NK-92 (cell line): ENCODE results near the gene FAM171A2.

Experiments used
- DNase-seq: peaks from one replicate; lab custom pipeline; 2025; ENCODE audit not compliant: unreplicated experiment; lab: John Stamatoyannopoulos, UW

Gene FAM171A2

GRCh38 chr17:44361292-44362260, 2.1 kb downstream of the FAM171A2 start:
- DNase-seq: no peak

- no peak for DNase-seq
Observed at GRCh38 chr17:44360826-44361225, 2.8 kb downstream of the FAM171A2 start.

- no peak for DNase-seq
Observed at GRCh38 chr17:44360144-44360533, 3.5 kb downstream of the FAM171A2 start.

- no peak for DNase-seq
Observed at GRCh38 chr17:44359458-44360143, 4.1 kb downstream of the FAM171A2 start.

GRCh38 chr17:44359006-44359405, 4.6 kb downstream of the FAM171A2 start:
- DNase-seq: no peak

GRCh38 chr17:44358066-44358465, 5.6 kb downstream of the FAM171A2 start:
- DNase-seq: no peak

GRCh38 chr17:44356241-44356640, 7.4 kb downstream of the FAM171A2 start:
- no peak for DNase-seq

- no peak for DNase-seq
Observed at GRCh38 chr17:44355642-44356099, 8.0 kb downstream of the FAM171A2 start.

- DNase-seq: no peak
Observed at GRCh38 chr17:44354582-44355561, 8.8 kb downstream of the FAM171A2 start.

GRCh38 chr17:44353672-44354331, 9.9 kb downstream of the FAM171A2 start:
- no peak for DNase-seq

- DNase-seq: no peak
Observed at GRCh38 chr17:44352828-44353671, 10.6 kb downstream of the FAM171A2 start.

GRCh38 chr17:44351961-44352827, 11.5 kb downstream of the FAM171A2 start:
- no peak for DNase-seq

GRCh38 chr17:44351464-44351863, 12.2 kb downstream of the FAM171A2 start:
- DNase-seq: no peak

GRCh38 chr17:44350733-44351226, 12.9 kb downstream of the FAM171A2 start:
- no peak for DNase-seq

GRCh38 chr17:44349553-44350070, 14.0 kb downstream of the FAM171A2 start:
- no peak for DNase-seq

- no peak for DNase-seq
Observed at GRCh38 chr17:44348988-44349364, 14.7 kb downstream of the FAM171A2 start.

- no peak for DNase-seq
Observed at GRCh38 chr17:44348234-44348987, 15.2 kb downstream of the FAM171A2 start.
